ENCODE measurements around the gene RNF130.
A peak's percentile ranks its signal among the peaks of the same experiment; 100 is the strongest.

Gene RNF130

DNA sequence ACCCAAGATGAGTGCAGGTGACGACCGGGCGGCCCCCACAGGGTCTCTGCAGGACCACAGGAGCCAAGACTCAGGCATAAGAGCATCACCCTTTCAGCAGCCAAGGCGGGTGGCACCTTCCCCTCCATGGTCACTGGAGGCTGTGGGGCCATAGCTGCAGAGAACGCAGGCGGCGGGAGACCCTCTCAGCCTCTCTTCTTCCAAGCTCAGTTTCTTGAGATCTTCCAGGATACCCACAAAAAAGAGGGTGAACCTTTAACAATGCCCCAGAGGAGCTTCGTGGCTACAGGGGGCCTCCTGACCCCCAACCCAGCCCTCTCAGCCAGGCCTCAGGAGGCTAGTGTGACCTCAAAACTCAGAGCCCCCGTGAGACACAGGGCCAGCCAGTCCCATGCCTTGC lies 158.1 kb downstream of the RNF130 start:
- no peak for TF ChIP-seq JUND (IDR thresholded peaks at IDR 0.05; ENCODE audit: low read depth)
- in situ Hi-C loops (cut with HindIII; ENCODE audit: low pct_unique_long_range_greater_than_20kb, low sequenced_read_pairs), result no loop called here
- DNase-seq (ENCODE audit: low read depth in 1 of 2, low spot score in 1 of 2), result no peak

- DNase-seq (ENCODE audit: low read depth in 1 of 2, low spot score in 1 of 2), result no peak
- in situ Hi-C loops (cut with HindIII; ENCODE audit: low pct_unique_long_range_greater_than_20kb, low sequenced_read_pairs), result no loop called here
- TF ChIP-seq JUND (IDR thresholded peaks at IDR 0.05; ENCODE audit: low read depth), result no peak
Measured at GRCh38 chr5:179912951-179913350, 158.6 kb downstream of the RNF130 start.

DNA sequence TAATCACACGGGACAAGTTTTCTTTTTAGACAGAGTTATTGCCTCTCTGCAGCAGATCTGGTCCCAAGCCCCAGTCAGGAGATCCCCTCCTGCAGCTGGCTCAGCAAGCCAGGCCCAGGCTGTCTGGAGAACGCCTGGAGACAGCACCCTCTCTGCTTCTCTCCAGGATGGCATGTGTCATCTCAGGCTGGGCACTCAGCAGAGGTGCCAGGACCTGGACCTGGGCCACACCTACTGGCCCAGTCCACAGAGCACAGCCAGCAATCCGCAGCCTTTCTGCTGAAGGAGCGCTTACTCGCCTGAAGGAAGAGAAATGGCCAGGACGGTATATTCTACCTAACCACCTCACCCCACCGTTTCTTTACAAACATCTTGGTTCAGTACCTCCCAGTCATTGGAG lies 159.2 kb downstream of the RNF130 start:
- in situ Hi-C loops (cut with HindIII; ENCODE audit: low pct_unique_long_range_greater_than_20kb, low sequenced_read_pairs), result no loop called here
- TF ChIP-seq JUND (IDR thresholded peaks at IDR 0.05; ENCODE audit: low read depth), result no peak
- no peak for DNase-seq (ENCODE audit: low read depth in 1 of 2, low spot score in 1 of 2)

GRCh38 chr5:179909224-179909623 lies 162.3 kb downstream of the RNF130 start:
- in situ Hi-C loops (cut with HindIII; ENCODE audit: low pct_unique_long_range_greater_than_20kb, low sequenced_read_pairs), result no loop called here
- TF ChIP-seq JUND (IDR thresholded peaks at IDR 0.05; ENCODE audit: low read depth), result no peak
- DNase-seq (ENCODE audit: low read depth in 1 of 2, low spot score in 1 of 2), result no peak

GRCh38 chr5:179908528-179908927 lies 163.0 kb downstream of the RNF130 start:
- in situ Hi-C loops (cut with HindIII; ENCODE audit: low pct_unique_long_range_greater_than_20kb, low sequenced_read_pairs), result no loop called here
- TF ChIP-seq JUND (IDR thresholded peaks at IDR 0.05; ENCODE audit: low read depth), result no peak
- no peak for DNase-seq (ENCODE audit: low read depth in 1 of 2, low spot score in 1 of 2)

- TF ChIP-seq JUND (IDR thresholded peaks at IDR 0.05; ENCODE audit: low read depth), result no peak
- in situ Hi-C loops (cut with HindIII; ENCODE audit: low pct_unique_long_range_greater_than_20kb, low sequenced_read_pairs), result no loop called here
- DNase-seq (ENCODE audit: low read depth in 1 of 2, low spot score in 1 of 2), result peak; percentile 48 to 79
Measured at GRCh38 chr5:179907556-179908324, 163.8 kb downstream of the RNF130 start, which contains the start of gene TBC1D9B. Gene TBC1D9B, minus strand, starts transcription at chr5:179907897. Its CDS starts 76 bp downstream, at chr5:179907821.

DNA sequence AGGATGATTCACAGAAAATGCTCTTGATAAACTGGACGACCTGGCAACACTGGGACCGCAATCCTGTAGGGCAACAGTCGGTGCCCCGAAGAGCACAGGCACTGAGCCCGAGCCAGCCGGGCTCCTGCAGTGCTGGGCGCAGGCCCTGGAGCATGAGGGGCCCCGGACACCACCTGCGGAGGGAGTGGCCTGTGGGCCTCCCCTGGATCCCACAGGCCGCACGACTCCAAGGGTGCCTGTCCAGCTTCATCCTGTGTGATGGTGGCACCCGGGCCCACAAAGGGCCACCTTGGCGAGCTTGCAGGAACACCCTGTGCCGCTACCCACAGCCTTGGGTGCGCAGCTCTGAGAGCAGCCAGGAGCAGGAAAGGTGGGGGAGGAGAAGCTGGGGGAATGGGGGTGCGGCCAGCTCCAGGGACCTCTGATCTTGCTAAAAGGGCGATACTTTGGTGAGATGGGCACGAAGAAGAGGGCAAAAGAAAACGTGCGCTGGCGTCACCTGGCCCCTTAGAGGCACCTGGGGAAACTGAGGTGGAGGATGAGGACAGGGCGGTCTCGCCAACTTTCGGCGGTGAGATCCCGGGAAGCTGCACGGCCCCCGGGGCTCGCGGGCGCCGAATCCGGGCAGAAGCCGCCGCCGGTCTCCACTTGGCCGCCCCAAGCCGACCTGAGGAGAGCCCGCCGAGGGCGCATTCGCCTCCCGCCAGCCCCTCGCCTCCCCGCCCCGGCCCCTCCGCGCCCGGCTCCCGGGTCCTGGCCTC lies 164.6 kb downstream of the RNF130 start:
- DNase-seq (ENCODE audit: low read depth in 1 of 2, low spot score in 1 of 2), result peak in 1 of 2 experiments; percentile 36
- TF ChIP-seq JUND (IDR thresholded peaks at IDR 0.05; ENCODE audit: low read depth), result no peak
- in situ Hi-C loops (cut with HindIII; ENCODE audit: low pct_unique_long_range_greater_than_20kb, low sequenced_read_pairs), result no loop called here

- DNase-seq (ENCODE audit: low read depth in 1 of 2, low spot score in 1 of 2), result no peak
- no peak for TF ChIP-seq JUND (IDR thresholded peaks at IDR 0.05; ENCODE audit: low read depth)
- in situ Hi-C loops (cut with HindIII; ENCODE audit: low pct_unique_long_range_greater_than_20kb, low sequenced_read_pairs), result no loop called here
Measured at GRCh38 chr5:179906294-179906794, 165.2 kb downstream of the RNF130 start.

DNA sequence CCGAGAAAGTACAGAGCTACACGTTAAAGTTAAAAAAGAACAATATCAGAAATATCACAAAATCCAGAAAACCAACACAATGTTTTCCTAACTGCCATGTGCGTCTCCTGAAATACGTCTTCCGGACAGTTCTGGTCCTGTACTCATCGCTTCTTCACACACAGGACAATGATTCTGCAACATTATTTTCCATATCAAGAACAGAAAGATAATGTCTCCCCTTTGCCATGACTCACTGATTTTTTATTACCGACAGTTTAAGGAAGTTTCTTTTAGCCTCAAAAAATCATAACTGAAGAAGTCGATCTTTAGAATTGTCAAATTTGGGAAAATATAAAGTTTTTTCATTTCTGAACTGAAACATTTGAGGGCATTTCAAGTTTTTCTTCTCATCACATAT lies 166.4 kb downstream of the RNF130 start:
- in situ Hi-C loops (cut with HindIII; ENCODE audit: low pct_unique_long_range_greater_than_20kb, low sequenced_read_pairs), result no loop called here

More for the DNA sequence above, 166.4 kb downstream of the RNF130 start:
- DNase-seq (ENCODE audit: low read depth in 1 of 2, low spot score in 1 of 2), result no peak
- no peak for TF ChIP-seq JUND (IDR thresholded peaks at IDR 0.05; ENCODE audit: low read depth)
